ENCODE data around the gene RAD23B. TPM values are rescaled to one million over a fixed set of nuclear protein-coding genes. Genes with fewer than 3 reads are reported as not detected.
A peak's percentile ranks its signal among the peaks of the same experiment; 100 is the strongest.

Gene RAD23B
- total RNA-seq (10 to 100 TPM; 64.8 to 75.8 TPM), total RNA-seq (131 to 155 reads per million in 2 donors)

- peak; percentile 98 for DNase-seq
- Mint-ChIP-seq H3K27me3 (peaks cover 15% of the 10 kb centered on the region), H3K4me3 (peak within 1 kb of the TSS; percentile 97), H3K4me1 (peaks cover 34% of the 10 kb centered on the region), H3K36me3 (ENCODE audit: low read depth) (peaks cover 6% of the 10 kb centered on the region), H3K27ac (peak within 1 kb of the TSS; percentile 91)
- H3K9me3 ChIP-seq (ENCODE audit: control insufficient read depth, low read length, poor library complexity, severe bottlenecking) = no peaks in the 10 kb centered on the region
- peak; percentile 89 for ATAC-seq
Observed at GRCh38 chr9:107282759-107283622, at the start of gene RAD23B. Gene RAD23B, plus strand, starts transcription at chr9:107283279. Its CDS starts 351 bp downstream, at chr9:107283630.

DNA sequence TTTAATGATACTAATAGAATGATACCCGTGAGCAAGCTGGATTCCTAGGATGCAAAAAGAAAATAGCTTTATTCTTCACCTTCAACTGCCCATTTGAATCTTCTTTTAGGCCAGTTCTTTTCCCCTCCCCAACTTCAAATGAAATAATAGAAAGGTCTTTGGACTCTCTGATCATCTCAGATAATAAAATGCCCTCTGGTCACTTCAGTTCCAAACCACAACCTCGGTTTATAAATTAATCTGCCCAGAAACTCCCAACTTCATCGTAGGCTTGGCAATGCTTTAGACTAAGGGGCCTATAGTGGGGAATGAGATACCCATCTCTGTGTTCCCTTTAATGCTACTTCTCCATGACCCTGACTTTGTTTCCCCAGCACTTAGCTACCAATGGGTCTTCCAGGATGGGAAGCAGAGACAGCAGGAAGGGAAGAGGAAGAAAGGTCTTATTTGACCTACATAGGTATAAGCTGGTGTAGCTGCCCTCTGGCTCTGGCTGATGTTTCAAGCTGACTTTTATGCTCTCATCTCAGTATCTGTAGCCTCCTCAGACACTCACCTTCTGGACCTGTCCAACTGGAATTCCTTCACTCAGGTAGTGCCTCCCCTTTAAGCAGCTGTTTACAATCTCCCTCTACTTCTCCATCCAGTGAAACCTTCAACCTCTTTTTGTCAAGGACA is 47.2 kb upstream of the RAD23B start:
- no peaks in the 10 kb centered on the region for H3K9me3 ChIP-seq (ENCODE audit: control insufficient read depth, low read length, poor library complexity, severe bottlenecking)
- Mint-ChIP-seq H3K27ac (no peak overlapping the region), H3K4me1 (no peaks in the 10 kb centered on the region), H3K27me3 (peaks cover 25% of the 10 kb centered on the region), H3K36me3 (ENCODE audit: low read depth) (no peaks in the 10 kb centered on the region), H3K4me3 (no peak overlapping the region)
- no peak for DNase-seq
- ATAC-seq = no peak

GRCh38 chr9:107237873-107238272 is 45.2 kb upstream of the RAD23B start:
- H3K27me3 Mint-ChIP-seq = peaks cover 15% of the 10 kb centered on the region
- no peaks in the 10 kb centered on the region for H3K9me3 ChIP-seq (ENCODE audit: control insufficient read depth, low read length, poor library complexity, severe bottlenecking)
- no peak for ATAC-seq
- H3K4me3 Mint-ChIP-seq = no peak overlapping the region
- H3K4me1 Mint-ChIP-seq = peaks cover 4% of the 10 kb centered on the region
- H3K36me3 Mint-ChIP-seq (ENCODE audit: low read depth) = no peaks in the 10 kb centered on the region
- no peak for DNase-seq
- H3K27ac Mint-ChIP-seq = no peak overlapping the region

DNA sequence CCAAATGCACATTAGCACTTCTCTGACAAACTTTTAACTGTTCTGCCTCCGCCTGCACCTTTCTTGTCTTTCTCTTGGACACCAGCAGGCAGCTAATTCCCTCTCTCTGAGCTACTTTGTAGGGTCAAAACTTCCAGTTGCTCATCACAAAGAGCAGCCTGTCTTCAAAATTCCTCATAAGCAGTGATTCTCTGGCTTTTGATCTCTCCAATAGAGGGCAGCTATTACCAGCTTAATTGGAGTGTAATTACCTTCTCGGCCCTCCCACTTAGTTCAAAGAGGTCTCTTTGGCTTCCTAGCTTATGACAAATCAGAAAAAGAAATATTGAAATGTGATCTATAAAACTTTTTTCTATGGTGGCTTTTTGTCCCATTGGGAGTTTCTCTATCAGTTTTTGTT is 43.6 kb upstream of the RAD23B start:
- Mint-ChIP-seq H3K4me1 (peaks cover 10% of the 10 kb centered on the region), H3K4me3 (no peak overlapping the region), H3K27ac (no peak overlapping the region), H3K36me3 (ENCODE audit: low read depth) (no peaks in the 10 kb centered on the region), H3K27me3 (peaks cover 15% of the 10 kb centered on the region)
- DNase-seq (no peak), ATAC-seq (no peak)
- H3K9me3 ChIP-seq (ENCODE audit: control insufficient read depth, low read length, poor library complexity, severe bottlenecking) = no peaks in the 10 kb centered on the region

GRCh38 chr9:107240260-107240659 is 42.8 kb upstream of the RAD23B start:
- peaks cover 15% of the 10 kb centered on the region for H3K27me3 Mint-ChIP-seq
- H3K27ac Mint-ChIP-seq = no peak overlapping the region
- no peaks in the 10 kb centered on the region for H3K36me3 Mint-ChIP-seq (ENCODE audit: low read depth)
- H3K4me3 Mint-ChIP-seq = no peak overlapping the region
- peaks cover 10% of the 10 kb centered on the region for H3K4me1 Mint-ChIP-seq
- ATAC-seq (no peak), DNase-seq (no peak)
- H3K9me3 ChIP-seq (ENCODE audit: control insufficient read depth, low read length, poor library complexity, severe bottlenecking) = no peaks in the 10 kb centered on the region

- Mint-ChIP-seq H3K27ac (no peak overlapping the region), H3K4me3 (no peak overlapping the region), H3K27me3 (no peaks in the 10 kb centered on the region), H3K4me1 (peaks cover 10% of the 10 kb centered on the region), H3K36me3 (ENCODE audit: low read depth) (no peaks in the 10 kb centered on the region)
- ATAC-seq = no peak
- no peak for DNase-seq
- no peaks in the 10 kb centered on the region for H3K9me3 ChIP-seq (ENCODE audit: control insufficient read depth, low read length, poor library complexity, severe bottlenecking)
Observed at GRCh38 chr9:107242073-107243030, 40.7 kb upstream of the RAD23B start.

DNA sequence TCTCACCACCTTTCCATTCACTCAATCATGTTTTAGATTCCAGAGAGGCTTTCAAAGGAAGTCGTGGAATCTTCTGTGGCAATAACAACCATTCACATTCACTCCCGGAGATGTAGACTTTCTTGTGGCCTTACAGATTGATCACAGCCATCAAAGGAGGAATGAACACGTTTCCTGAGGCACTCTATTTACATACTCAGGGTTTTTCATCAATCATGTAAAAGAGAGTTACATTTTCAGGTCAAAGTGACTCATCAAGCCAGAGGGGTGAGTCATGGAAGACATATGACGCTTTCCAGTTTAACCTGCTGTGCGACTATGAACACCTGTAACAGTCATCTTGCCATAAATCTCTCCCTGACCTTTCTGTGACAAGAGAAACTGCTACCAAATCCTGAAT is 39.3 kb upstream of the RAD23B start:
- no peak overlapping the region for H3K4me3 Mint-ChIP-seq
- peaks cover 10% of the 10 kb centered on the region for H3K4me1 Mint-ChIP-seq
- H3K9me3 ChIP-seq (ENCODE audit: control insufficient read depth, low read length, poor library complexity, severe bottlenecking) = no peaks in the 10 kb centered on the region
- peaks cover under 1% of the 10 kb centered on the region for H3K36me3 Mint-ChIP-seq (ENCODE audit: low read depth)
- no peaks in the 10 kb centered on the region for H3K27me3 Mint-ChIP-seq
- DNase-seq (no peak), ATAC-seq (peak; percentile 73)
- H3K27ac Mint-ChIP-seq = peak overlapping the region; percentile 66

- H3K9me3 ChIP-seq (ENCODE audit: control insufficient read depth, low read length, poor library complexity, severe bottlenecking) = no peaks in the 10 kb centered on the region
- no peak for ATAC-seq
- no peak overlapping the region for H3K4me3 Mint-ChIP-seq
- no peak overlapping the region for H3K27ac Mint-ChIP-seq
- no peak for DNase-seq
- H3K4me1 Mint-ChIP-seq = peaks cover 10% of the 10 kb centered on the region
- H3K27me3 Mint-ChIP-seq = peaks cover 3% of the 10 kb centered on the region
- peaks cover 2% of the 10 kb centered on the region for H3K36me3 Mint-ChIP-seq (ENCODE audit: low read depth)
Observed at GRCh38 chr9:107246259-107247254, 36.5 kb upstream of the RAD23B start.

DNA sequence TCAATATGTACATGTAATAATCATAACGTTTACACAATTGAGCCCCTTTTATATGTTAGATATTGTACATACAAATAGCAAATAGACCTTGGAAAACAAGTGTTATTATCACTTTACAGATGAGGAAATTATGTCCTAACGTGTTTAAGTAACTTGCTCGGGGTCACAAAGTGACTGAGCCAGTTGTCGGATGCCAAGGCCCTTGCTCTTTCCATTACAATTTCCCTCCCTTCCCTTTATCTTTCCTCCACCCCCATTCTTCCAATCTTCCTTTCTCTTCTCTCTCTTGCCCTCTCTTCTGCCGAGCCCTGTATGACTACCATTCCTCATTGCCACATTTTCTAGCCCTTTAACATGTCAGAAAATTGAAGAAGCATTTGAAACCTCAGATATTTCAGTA is 34.4 kb upstream of the RAD23B start:
- Mint-ChIP-seq H3K27me3 (peaks cover 12% of the 10 kb centered on the region), H3K36me3 (ENCODE audit: low read depth) (peaks cover 4% of the 10 kb centered on the region), H3K27ac (peak overlapping the region; percentile 29), H3K4me3 (no peak overlapping the region), H3K4me1 (peaks cover 4% of the 10 kb centered on the region)
- H3K9me3 ChIP-seq (ENCODE audit: control insufficient read depth, low read length, poor library complexity, severe bottlenecking) = no peaks in the 10 kb centered on the region
- ATAC-seq = no peak
- DNase-seq = no peak

DNA sequence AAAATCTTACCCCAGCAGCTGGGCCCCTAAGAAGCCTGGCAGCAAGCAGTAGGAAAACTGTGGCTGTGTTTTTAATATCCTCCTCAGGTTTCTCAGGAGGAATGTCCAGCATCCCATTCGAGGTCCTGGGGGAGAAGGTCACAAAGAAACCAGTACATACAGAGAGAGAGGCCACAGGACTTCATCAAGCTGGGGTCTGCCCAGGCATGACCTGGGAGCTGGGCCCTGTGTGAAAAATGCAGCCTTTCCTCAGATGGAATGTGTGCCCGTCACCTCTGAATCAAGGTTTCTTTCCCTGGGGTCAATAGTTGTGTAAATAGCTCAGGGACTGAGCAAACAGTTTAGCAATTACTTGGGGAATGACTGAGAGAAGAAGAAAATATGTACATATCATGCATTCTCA is 33.9 kb upstream of the RAD23B start:
- ATAC-seq = no peak
- no peak overlapping the region for H3K4me3 Mint-ChIP-seq

DNA sequence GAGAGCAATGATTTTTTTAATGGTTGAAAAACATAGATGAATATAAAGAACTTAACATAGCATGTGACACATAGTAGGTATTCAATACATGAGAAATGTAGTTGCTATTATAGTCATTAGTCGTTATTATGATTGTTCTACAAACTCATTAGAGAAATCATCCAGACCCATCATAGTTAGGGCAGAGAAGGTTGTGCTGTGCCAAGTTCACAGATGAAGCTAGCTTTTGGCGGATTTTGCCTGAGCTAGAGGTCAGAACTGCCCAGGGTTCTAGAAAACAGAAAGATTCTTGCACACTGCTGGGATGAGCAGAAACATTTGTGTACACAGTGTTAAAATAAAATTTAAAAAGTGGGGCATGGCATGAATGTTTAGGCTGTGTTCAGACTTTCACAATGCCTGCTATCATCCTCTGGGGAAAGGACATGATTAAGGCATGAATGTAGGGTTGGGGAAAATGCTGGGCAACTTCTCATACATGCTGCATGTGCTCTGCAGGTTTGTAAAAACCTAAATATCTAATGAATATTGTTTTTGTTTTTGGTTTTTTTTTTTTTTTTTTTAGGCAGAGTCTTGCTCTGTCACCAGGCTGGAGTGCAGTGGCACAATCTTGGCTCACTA is 33.3 kb upstream of the RAD23B start:
- H3K4me3 Mint-ChIP-seq = no peak overlapping the region
- no peaks in the 10 kb centered on the region for H3K9me3 ChIP-seq (ENCODE audit: control insufficient read depth, low read length, poor library complexity, severe bottlenecking)
- no peaks in the 10 kb centered on the region for H3K4me1 Mint-ChIP-seq
- H3K27me3 Mint-ChIP-seq = peaks cover 12% of the 10 kb centered on the region
- peaks cover 4% of the 10 kb centered on the region for H3K36me3 Mint-ChIP-seq (ENCODE audit: low read depth)
- DNase-seq (no peak), ATAC-seq (no peak)
- no peak overlapping the region for H3K27ac Mint-ChIP-seq

More for the DNA sequence above, 33.9 kb upstream of the RAD23B start:
- no peaks in the 10 kb centered on the region for H3K9me3 ChIP-seq (ENCODE audit: control insufficient read depth, low read length, poor library complexity, severe bottlenecking)
- H3K4me1 Mint-ChIP-seq = no peaks in the 10 kb centered on the region
- no peak for DNase-seq
- peaks cover 12% of the 10 kb centered on the region for H3K27me3 Mint-ChIP-seq
- H3K36me3 Mint-ChIP-seq (ENCODE audit: low read depth) = peaks cover 4% of the 10 kb centered on the region
- H3K27ac Mint-ChIP-seq = peak overlapping the region; percentile 29
